ENCODE measurements around the gene DCST1. TPM values are rescaled to one million over a fixed set of nuclear protein-coding genes. Genes with fewer than 3 reads are reported as not detected.

DCST1 gene
- total RNA-seq, 2 donors from 2014 or later = not detected

DNA sequence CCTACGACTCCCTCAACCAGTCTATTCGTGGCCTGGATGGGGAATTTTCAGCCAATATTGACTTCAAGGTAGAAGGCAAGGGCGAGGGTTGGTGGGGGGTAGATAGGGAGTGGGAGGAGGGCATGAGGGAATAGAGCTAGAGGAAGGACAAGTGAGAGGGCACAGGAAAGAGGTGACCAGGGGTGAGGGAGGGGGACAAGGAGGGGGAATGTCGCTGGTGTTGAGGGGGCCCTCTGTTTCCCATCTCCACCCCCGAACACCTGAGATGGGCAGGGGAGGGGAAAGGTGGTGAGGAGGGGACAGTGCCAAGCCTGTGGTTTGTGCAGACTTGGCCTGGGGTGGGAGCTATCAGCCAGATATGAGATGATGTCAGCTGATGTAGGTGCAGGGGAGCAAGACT, 9.2 kb downstream of the DCST1 start:
- DNase-seq (no peak), ATAC-seq (no peak)
- 68 to 69% methylated on average over 5 of the region's 5 CpGs for WGBS, 2 donors
- no peak overlapping the region for H3K27ac ChIP-seq
- no peaks in the 10 kb centered on the region for H3K27me3 ChIP-seq
- peaks cover 6% of the 10 kb centered on the region for H3K4me1 ChIP-seq
- intact Hi-C loops (cut with DNase I) = no loop called here
- H3K9me3 ChIP-seq = no peaks in the 10 kb centered on the region
- TF ChIP-seq, protein P1, sequence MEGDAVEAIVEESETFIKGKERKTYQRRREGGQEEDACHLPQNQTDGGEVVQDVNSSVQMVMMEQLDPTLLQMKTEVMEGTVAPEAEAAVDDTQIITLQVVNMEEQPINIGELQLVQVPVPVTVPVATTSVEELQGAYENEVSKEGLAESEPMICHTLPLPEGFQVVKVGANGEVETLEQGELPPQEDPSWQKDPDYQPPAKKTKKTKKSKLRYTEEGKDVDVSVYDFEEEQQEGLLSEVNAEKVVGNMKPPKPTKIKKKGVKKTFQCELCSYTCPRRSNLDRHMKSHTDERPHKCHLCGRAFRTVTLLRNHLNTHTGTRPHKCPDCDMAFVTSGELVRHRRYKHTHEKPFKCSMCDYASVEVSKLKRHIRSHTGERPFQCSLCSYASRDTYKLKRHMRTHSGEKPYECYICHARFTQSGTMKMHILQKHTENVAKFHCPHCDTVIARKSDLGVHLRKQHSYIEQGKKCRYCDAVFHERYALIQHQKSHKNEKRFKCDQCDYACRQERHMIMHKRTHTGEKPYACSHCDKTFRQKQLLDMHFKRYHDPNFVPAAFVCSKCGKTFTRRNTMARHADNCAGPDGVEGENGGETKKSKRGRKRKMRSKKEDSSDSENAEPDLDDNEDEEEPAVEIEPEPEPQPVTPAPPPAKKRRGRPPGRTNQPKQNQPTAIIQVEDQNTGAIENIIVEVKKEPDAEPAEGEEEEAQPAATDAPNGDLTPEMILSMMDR (IDR thresholded peaks at IDR 0.05) = no peak
- TF ChIP-seq POLR2A (IDR thresholded peaks at IDR 0.05) = no peak
- H3K4me3 ChIP-seq = no peak overlapping the region
- no peaks in the 10 kb centered on the region for H3K36me3 ChIP-seq (replicated peaks in 1 of 2; ENCODE audit: insufficient read depth in 1 of 2, low read depth in 2 of 2)

DNA sequence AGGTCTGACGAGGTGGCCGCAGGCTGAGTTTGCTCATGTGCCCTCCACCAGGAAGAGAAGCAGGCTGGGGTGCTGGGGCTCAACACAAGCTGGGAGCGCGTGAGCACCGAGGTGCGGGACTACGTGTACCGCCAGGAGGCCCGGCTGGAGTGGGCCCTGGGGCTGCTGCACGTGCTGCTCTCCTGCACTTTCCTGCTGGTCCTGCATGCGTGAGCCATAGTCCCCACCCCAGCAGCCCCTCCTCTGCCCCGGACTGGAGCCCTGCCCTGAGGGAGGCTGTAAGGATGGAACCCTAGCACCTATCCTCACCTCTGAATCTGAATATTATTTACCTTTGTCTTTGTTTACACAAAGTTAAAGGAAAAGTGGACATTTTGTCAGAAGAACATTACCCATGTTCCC, 9.7 kb downstream of the DCST1 start:
- Histone ChIP-seq H3K36me3 (replicated peaks in 1 of 2; ENCODE audit: insufficient read depth in 1 of 2, low read depth in 2 of 2) (no peaks in the 10 kb centered on the region), H3K4me1 (peaks cover 6% of the 10 kb centered on the region), H3K9me3 (no peaks in the 10 kb centered on the region), H3K27me3 (no peaks in the 10 kb centered on the region), H3K4me3 (no peak overlapping the region), H3K27ac (no peak overlapping the region)
- intact Hi-C loops (cut with DNase I) = no loop called here
- DNase-seq (peak in 1 of 4 donors; percentile 24), ATAC-seq (no peak)
- TF ChIP-seq, protein P1 (IDR thresholded peaks at IDR 0.05) = no peak
- no peak for TF ChIP-seq POLR2A (IDR thresholded peaks at IDR 0.05)
- 54 to 72% methylated on average over 6 to 12 of the region's 12 CpGs for WGBS, 2 donors

DNA sequence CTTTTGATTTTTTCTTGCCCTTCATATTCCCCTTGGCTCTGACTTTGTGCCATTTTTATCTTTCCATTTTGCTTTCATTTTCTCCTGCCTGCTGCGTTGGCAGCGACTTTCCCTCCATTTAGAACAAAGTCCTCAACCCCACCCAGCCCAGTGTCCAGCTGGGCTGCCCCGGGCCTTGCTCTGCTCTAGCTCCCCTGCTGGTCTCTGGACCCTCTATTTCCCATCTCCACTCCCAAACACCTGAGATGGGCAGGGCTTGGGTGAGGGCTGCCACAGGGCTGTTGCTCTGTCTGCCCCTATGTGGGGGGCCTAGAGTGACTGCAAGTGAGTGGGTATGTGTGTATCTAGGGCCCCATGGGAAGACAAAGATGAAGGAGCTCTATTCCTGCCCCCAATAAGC, 10.2 kb downstream of the DCST1 start:
- intact Hi-C loops (cut with DNase I) = no loop called here
- Histone ChIP-seq H3K4me3 (no peak overlapping the region), H3K27ac (no peak overlapping the region), H3K27me3 (no peaks in the 10 kb centered on the region), H3K36me3 (replicated peaks in 1 of 2; ENCODE audit: insufficient read depth in 1 of 2, low read depth in 2 of 2) (no peaks in the 10 kb centered on the region), H3K9me3 (no peaks in the 10 kb centered on the region), H3K4me1 (peaks cover 6% of the 10 kb centered on the region)
- 53 to 60% methylated on average over 3 of the region's 3 CpGs for WGBS, 2 donors
- DNase-seq = no peak
- no peak for TF ChIP-seq POLR2A (IDR thresholded peaks at IDR 0.05)
- TF ChIP-seq, protein P1 (IDR thresholded peaks at IDR 0.05) = no peak
- ATAC-seq = no peak

DNA sequence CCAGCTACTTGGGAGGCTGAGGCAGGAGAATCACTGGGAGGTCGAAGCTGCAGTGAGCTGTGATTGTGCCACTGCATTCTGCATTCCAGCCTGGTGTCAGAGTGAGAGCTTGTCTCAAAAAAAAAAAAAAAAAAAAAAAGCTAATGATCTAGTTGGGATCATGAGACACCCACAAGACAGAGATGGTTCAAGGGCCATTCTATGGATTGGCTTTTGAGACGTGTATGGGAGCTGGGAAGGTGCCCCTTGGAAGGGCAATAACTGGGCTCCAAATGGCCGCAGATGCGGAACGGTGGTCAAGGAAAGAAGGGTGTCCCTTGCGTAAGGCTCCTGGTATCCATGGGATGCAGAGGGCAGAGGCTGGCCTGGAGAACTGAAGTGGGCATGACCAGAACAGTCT, 10.7 kb downstream of the DCST1 start:
- Histone ChIP-seq H3K9me3 (no peaks in the 10 kb centered on the region), H3K36me3 (replicated peaks in 1 of 2; ENCODE audit: insufficient read depth in 1 of 2, low read depth in 2 of 2) (no peaks in the 10 kb centered on the region), H3K27ac (peak overlapping the region; percentile 49 to 77 (median 70)), H3K4me3 (no peak overlapping the region), H3K4me1 (peaks cover 6% of the 10 kb centered on the region), H3K27me3 (no peaks in the 10 kb centered on the region)
- intact Hi-C loops (cut with DNase I) = no loop called here
- TF ChIP-seq, protein P1 (IDR thresholded peaks at IDR 0.05) = no peak
- no peak for TF ChIP-seq POLR2A (IDR thresholded peaks at IDR 0.05)
- WGBS, 2 donors = 80 to 85% methylated on average over 6 of the region's 6 CpGs
- ATAC-seq = no peak
- DNase-seq = no peak

DNA sequence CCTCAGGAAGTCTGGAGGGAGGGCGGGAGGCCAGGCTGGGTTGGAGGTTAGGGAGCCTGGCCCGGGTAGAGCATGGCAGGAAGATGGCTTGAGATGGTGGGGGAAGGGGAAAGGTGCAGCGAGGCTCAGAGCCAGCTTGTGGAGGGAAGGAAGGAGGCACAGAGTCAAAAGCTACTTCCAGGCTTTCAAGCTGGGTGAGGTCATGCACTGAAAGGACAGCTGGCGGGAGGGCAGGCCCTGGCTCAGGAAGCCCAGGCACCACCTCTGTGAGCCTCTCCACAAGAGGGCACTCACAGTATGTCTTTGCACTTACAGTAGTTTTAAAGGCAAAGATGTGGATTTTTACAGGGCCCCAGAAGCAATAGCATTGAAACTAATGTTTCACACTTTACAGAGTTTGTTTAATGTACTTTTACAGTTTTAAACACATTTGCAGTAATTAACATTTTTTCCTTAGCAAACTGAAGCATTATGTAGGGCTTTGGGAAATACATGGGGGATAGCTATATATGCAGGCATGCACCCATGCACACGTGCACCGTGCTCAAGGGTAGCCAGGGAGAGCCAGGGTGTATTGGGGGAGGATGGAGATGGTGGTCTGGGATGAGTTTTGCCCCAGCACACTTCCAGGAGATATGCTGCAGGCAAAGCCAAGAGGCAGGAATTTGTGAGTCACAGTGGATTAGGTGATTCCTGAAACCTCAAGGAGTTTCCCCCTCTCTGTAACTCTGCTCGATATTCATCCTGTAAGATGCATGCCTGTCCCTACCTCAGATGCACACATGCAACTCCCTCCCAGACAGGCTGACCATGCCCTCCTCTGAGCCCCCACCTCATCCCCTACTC, 11.4 kb downstream of the DCST1 start:
- intact Hi-C loops (cut with DNase I) = no loop called here

More for the DNA sequence above, 11.4 kb downstream of the DCST1 start:
- ATAC-seq = peak; percentile 99
- peaks cover 12% of the 10 kb centered on the region for H3K4me1 ChIP-seq
- H3K4me3 ChIP-seq = no peak overlapping the region
- no peaks in the 10 kb centered on the region for H3K9me3 ChIP-seq
- no peak for TF ChIP-seq POLR2A (IDR thresholded peaks at IDR 0.05)
- TF ChIP-seq, protein P1 (IDR thresholded peaks at IDR 0.05) = peak; percentile 73 to 97 (median 91)
- peak; percentile 91 to 96 (median 95) for DNase-seq
- 45 to 47% methylated on average over 7 of the region's 7 CpGs for WGBS, 2 donors
- no peaks in the 10 kb centered on the region for H3K27me3 ChIP-seq
- peak overlapping the region; percentile 49 to 77 (median 70) for H3K27ac ChIP-seq
- no peaks in the 10 kb centered on the region for H3K36me3 ChIP-seq (replicated peaks in 1 of 2; ENCODE audit: insufficient read depth in 1 of 2, low read depth in 2 of 2)

Data from body of pancreas (tissue), 4 donors.